DOHH2 (cell line): ENCODE measurements around the gene PPP1R1B.

Source experiments
- CTCF ChIP-seq: fragments of 200-600 bp; sonication (generic); IDR thresholded peaks from one replicate; pipeline ENCODE4 v1.5.1; 2014; ENCODE audit warnings: antibody characterized with exemption, mild to moderate bottlenecking, low read depth, low read length; ENCODE audit not compliant: poor library complexity, severe bottlenecking
- EZH2phosphoT487 ChIP-seq: fragments of 200-600 bp; sonication (generic); IDR thresholded peaks from 2 replicates; pipeline ENCODE4 v1.6.1; 2017; ENCODE audit warnings: borderline replicate concordance, mild to moderate bottlenecking, antibody characterized with exemption, low read length, moderate library complexity, mixed read lengths

- TF ChIP-seq CTCF: peak; percentile 85
- TF ChIP-seq EZH2phosphoT487: no peak
These were observed 41.5 kb downstream of the PPP1R1B start, which contains the start of gene PNMT for GRCh38 chr17:39667945-39668924.
